PC-3 (cell line): ENCODE data around the gene MEF2B. TPM values are rescaled to one million over a fixed set of nuclear protein-coding genes. Genes with fewer than 3 reads are reported as not detected.

Experiments used
- ATAC-seq: fragments of 200-7000 bp; cut with Tn5 transposase; 2 replicates; pipeline ENCODE4 v1.9.1; 2020; ENCODE audit warnings: mild to moderate bottlenecking, moderate library complexity
- BruUV-seq: library from RNA; stranded (reverse); fragments of 400-500 nt; replicated peaks from 2 replicates; lab custom pipeline; 2021; lab: Mats Ljungman, UMichigan
- CTCF ChIA-PET: fragments of 300-600 bp; sonication (Branson Sonifier 250); formaldehyde crosslinking; loops from one replicate; lab custom pipeline; 2022; ENCODE audit warnings: antibody characterized with exemption; lab: Charles Lee
- POLR2A ChIA-PET: fragments of 300-600 bp; sonication (Branson Sonifier 250); formaldehyde crosslinking; loops from one replicate; lab custom pipeline; 2022; ENCODE audit warnings: antibody characterized with exemption; ENCODE audit not compliant: unreplicated experiment; lab: Charles Lee
- DNase-seq: peaks from one replicate; pipeline ENCODE4 v3.0.0-alpha.2; 2015
- H2AFZ ChIP-seq: fragments of 300-600 bp; sonication (generic); 2 replicates; pipeline ENCODE4 v1.6.0; 2016; ENCODE audit warnings: antibody characterized with exemption, low read length
- H3F3A ChIP-seq: fragments of 300-600 bp; sonication (generic); one replicate; pipeline ENCODE4 v1.6.0; 2017; ENCODE audit warnings: antibody characterized with exemption, low read length, control low read depth, mild to moderate bottlenecking; ENCODE audit not compliant: unreplicated experiment
- H3K27ac ChIP-seq: fragments of 300-600 bp; sonication (generic); 2 replicates; pipeline ENCODE4 v1.5.1; 2016; ENCODE audit warnings: mild to moderate bottlenecking, low read length
- H3K27me3 ChIP-seq: fragments of 300-600 bp; sonication (generic); 2 replicates; pipeline ENCODE4 v1.6.1; 2016; ENCODE audit warnings: low read length, mixed read lengths
- H3K36me3 ChIP-seq: fragments of 300-600 bp; sonication (generic); 2 replicates; pipeline ENCODE4 v1.6.1; 2016; ENCODE audit warnings: low read depth, mixed run types, low read length, mixed read lengths
- H3K4me1 ChIP-seq: fragments of 300-600 bp; sonication (generic); 2 replicates; pipeline ENCODE4 v1.5.1; 2016; ENCODE audit warnings: low read length; ENCODE audit not compliant: insufficient read depth
- H3K4me2 ChIP-seq: fragments of 300-600 bp; sonication (generic); 2 replicates; pipeline ENCODE4 v1.6.0; 2016; ENCODE audit warnings: low read length
- H3K4me3 ChIP-seq: fragments of 300-600 bp; sonication (generic); 2 replicates; pipeline ENCODE4 v1.5.1; 2016; ENCODE audit warnings: mild to moderate bottlenecking, low read length, mixed read lengths
- H3K79me2 ChIP-seq: fragments of 300-600 bp; sonication (generic); 2 replicates; pipeline ENCODE4 v1.6.1; 2017; ENCODE audit warnings: low read length, mixed read lengths
- H3K9ac ChIP-seq: fragments of 300-600 bp; sonication (generic); 2 replicates; pipeline ENCODE4 v1.6.0; 2016; ENCODE audit warnings: mild to moderate bottlenecking, low read length
- H3K9me2 ChIP-seq: fragments of 300-600 bp; sonication (generic); replicated peaks from 2 replicates; pipeline ENCODE4 v1.6.1; 2016; ENCODE audit warnings: mixed run types, low read length, mixed read lengths
- H3K9me3 ChIP-seq: fragments of 300-600 bp; sonication (generic); 2 replicates; pipeline ENCODE4 v1.6.1; 2016; ENCODE audit warnings: low read length, mixed read lengths
- H4K20me1 ChIP-seq: fragments of 300-600 bp; sonication (generic); 2 replicates; pipeline ENCODE4 v1.6.1; 2016; ENCODE audit warnings: low read length, mixed read lengths
- EZH2 ChIP-seq: fragments of 300-600 bp; sonication (generic); IDR thresholded peaks from one replicate; pipeline ENCODE4 v1.6.1; 2017; ENCODE audit warnings: antibody characterized with exemption, mild to moderate bottlenecking, low read length; ENCODE audit not compliant: unreplicated experiment
- EZH2phosphoT487 ChIP-seq: fragments of 300-600 bp; sonication (generic); IDR thresholded peaks from 2 replicates; pipeline ENCODE4 v1.6.1; 2018; ENCODE audit warnings: mild to moderate bottlenecking, antibody characterized with exemption, low read length, borderline replicate concordance
- intact Hi-C: fragments of 100-400 bp; cut with micrococcal nuclease; formaldehyde crosslinking; loops from 2 replicates; pipeline ENCODE4 v1.9.0; 2023
- total RNA-seq: library from RNA; depleted of rRNA; stranded (reverse); fragments of >200 nt; gene quantifications from 2 replicates; pipeline ENCODE4 v1.2.3, GENCODE V29; 2014
- TF ChIP-seq, protein P1 (sequence below): fragments of 300-600 bp; sonication (generic); conservative IDR thresholded peaks from 2 replicates; pipeline ENCODE4 v1.5.1; 2017; ENCODE audit warnings: antibody characterized with exemption, low read depth, mild to moderate bottlenecking, low read length

Gene MEF2B
- total RNA-seq, 1 experiment from 2014 or later: 0.22 TPM

DNA sequence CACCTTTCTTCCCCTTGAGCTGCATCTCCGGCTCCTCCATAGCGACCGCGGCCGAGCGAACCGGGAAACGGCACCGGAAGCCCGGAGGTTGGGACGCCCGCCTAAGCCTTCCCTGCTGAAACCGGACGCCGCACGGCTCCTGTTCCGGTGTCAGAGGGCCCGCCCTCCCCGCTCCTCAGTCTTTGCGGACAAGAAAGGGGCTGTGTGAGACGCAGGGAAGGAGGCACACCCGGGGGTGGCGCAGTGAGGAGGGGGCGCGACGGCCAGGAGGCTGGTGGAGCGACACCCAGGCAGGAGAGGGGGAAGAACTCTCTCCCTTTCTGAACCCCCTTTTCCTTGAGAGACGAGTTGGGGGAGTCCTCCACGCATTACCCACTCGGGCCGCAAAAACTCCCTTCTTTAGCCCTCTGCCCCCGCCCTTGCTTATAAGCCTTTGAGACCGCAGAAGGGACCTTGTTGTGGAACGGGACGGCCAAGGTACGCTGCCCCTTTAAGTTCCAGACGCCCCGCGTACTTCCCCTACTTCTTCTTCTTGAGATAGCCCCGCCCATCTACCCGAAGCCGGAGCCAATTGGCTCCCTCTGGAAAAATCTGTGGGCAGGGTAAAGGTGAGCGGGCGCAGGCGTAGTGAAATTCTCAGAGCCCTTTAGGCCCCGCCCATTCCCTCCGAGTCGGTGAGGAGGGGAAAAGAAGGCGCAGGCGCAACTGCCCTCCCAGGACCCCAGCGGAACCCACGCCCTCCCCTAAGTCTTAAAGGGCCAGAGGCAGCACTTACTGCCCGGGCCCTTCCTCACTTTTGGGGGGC lies 22.2 kb upstream of the MEF2B start, which contains the start of the genes BORCS8 and RFXANK:
TSS of gene BORCS8 (minus strand) at position 75 of the 805 bp plus-strand sequence. CDS start at position 40, 35 bp downstream.
TSS of gene RFXANK (plus strand) at position 181 of the 805 bp plus-strand sequence. CDS start 1,689 bp downstream, outside the sequence.
- peak; percentile 99 for DNase-seq
- Histone ChIP-seq H2AFZ (peak within 1 kb of the TSS; percentile 99), H3K9me2 (no peaks in the 10 kb centered on the region), H3K36me3 (peaks cover 6% of the 10 kb centered on the region; the same call in 1 of the 2 replicates), H3K4me3 (peak within 1 kb of the TSS; percentile 98), H3K27ac (peak within 1 kb of the TSS; percentile 88), H3K4me2 (peak within 1 kb of the TSS; percentile 99), H3K9me3 (no peaks in the 10 kb centered on the region), H3K4me1 (peaks cover 3% of the 10 kb centered on the region; the same call in 1 of the 2 replicates), H3F3A (no peaks in the 10 kb centered on the region), H3K27me3 (no peaks in the 10 kb centered on the region), H3K9ac (peak within 1 kb of the TSS; percentile 98), H4K20me1 (no peaks in the 10 kb centered on the region), H3K79me2 (peaks cover 48% of the 10 kb centered on the region)
- TF ChIP-seq EZH2phosphoT487 (no peak), EZH2 (no peak)
- TF ChIP-seq, protein P1, sequence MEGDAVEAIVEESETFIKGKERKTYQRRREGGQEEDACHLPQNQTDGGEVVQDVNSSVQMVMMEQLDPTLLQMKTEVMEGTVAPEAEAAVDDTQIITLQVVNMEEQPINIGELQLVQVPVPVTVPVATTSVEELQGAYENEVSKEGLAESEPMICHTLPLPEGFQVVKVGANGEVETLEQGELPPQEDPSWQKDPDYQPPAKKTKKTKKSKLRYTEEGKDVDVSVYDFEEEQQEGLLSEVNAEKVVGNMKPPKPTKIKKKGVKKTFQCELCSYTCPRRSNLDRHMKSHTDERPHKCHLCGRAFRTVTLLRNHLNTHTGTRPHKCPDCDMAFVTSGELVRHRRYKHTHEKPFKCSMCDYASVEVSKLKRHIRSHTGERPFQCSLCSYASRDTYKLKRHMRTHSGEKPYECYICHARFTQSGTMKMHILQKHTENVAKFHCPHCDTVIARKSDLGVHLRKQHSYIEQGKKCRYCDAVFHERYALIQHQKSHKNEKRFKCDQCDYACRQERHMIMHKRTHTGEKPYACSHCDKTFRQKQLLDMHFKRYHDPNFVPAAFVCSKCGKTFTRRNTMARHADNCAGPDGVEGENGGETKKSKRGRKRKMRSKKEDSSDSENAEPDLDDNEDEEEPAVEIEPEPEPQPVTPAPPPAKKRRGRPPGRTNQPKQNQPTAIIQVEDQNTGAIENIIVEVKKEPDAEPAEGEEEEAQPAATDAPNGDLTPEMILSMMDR: no peak
- peak; percentile 95 for ATAC-seq
- no TSS peak for BruUV-seq
- ChIA-PET POLR2A (no interaction called here), CTCF (interaction anchor here (0.6 kb wide), 1 partner anchor 25 kb away, joined by 9 read pairs; no protein-coding TSS in a partner anchor)
- intact Hi-C loops: loop anchor here (1.0 kb wide), 1 partner anchor 11 kb away; the partner anchor contains the start of gene NR2C2AP

GRCh38 chr19:19191768-19192077 lies 21.7 kb upstream of the MEF2B start:
- H3K4me3 ChIP-seq: peak overlapping the region; percentile 98
- ATAC-seq (no peak), DNase-seq (no peak)
- BruUV-seq: TSS peak; percentile 61
- no peaks in the 10 kb centered on the region for H3F3A ChIP-seq
- no peak for TF ChIP-seq EZH2phosphoT487
- TF ChIP-seq, protein P1: no peak
- no peak for TF ChIP-seq EZH2
- ChIA-PET POLR2A (no interaction called here), CTCF (no interaction called here)
- H3K36me3 ChIP-seq: peaks cover 2% of the 10 kb centered on the region
- intact Hi-C loops: loop anchor here (1.0 kb wide), 1 partner anchor 12 kb away; the partner anchor contains the start of gene NR2C2AP
- peaks cover 48% of the 10 kb centered on the region for H3K79me2 ChIP-seq
- H2AFZ ChIP-seq: peak overlapping the region; percentile 99
- H3K9me3 ChIP-seq: no peaks in the 10 kb centered on the region
- no peaks in the 10 kb centered on the region for H3K27me3 ChIP-seq
- H4K20me1 ChIP-seq: no peaks in the 10 kb centered on the region
- H3K4me2 ChIP-seq: peak overlapping the region; percentile 99
- no peaks in the 10 kb centered on the region for H3K9me2 ChIP-seq
- peak overlapping the region; percentile 88 for H3K27ac ChIP-seq
- H3K4me1 ChIP-seq: peaks cover 3% of the 10 kb centered on the region; the same call in 1 of the 2 replicates
- H3K9ac ChIP-seq: peak overlapping the region; percentile 98

DNA sequence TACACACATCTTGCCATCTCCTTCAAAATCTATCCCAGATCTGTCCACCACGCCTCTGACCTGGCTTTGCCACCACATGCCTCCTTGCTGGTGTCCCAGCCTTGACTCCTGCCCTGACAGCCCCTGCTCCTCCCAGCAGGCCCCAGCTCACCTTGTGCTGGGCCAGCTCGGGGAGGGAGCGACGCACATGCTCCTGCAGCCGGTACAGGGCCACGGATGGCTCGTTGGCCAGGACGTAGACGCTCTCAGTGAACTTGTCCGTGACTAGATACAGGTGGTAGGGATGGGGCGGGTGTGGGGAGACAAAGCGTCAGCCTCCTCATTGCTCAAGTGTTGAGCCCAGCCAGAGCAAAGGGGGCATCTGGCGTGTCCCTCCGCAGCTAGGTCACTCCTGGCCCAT lies 16.7 kb upstream of the MEF2B start:
- ChIA-PET CTCF (no interaction called here), POLR2A (no interaction called here)
- DNase-seq (no peak), ATAC-seq (no peak)
- no peaks in the 10 kb centered on the region for H3K9me2 ChIP-seq
- H3K4me2 ChIP-seq: no peak overlapping the region
- H4K20me1 ChIP-seq: no peaks in the 10 kb centered on the region
- no peak overlapping the region for H3K27ac ChIP-seq
- no peaks in the 10 kb centered on the region for H3F3A ChIP-seq
- H3K4me1 ChIP-seq: no peaks in the 10 kb centered on the region
- no peaks in the 10 kb centered on the region for H3K9me3 ChIP-seq
- peaks cover 32% of the 10 kb centered on the region for H3K79me2 ChIP-seq
- TF ChIP-seq, protein P1: no peak
- TF ChIP-seq EZH2phosphoT487: no peak
- no peak for TF ChIP-seq EZH2
- H3K36me3 ChIP-seq: peaks cover 21% of the 10 kb centered on the region
- H3K27me3 ChIP-seq: no peaks in the 10 kb centered on the region
- H2AFZ ChIP-seq: no peak overlapping the region
- H3K9ac ChIP-seq: no peak overlapping the region
- intact Hi-C loops: no loop called here
- no peak overlapping the region for H3K4me3 ChIP-seq
- no TSS peak for BruUV-seq
